Ectodermal cell (in vitro differentiated cells): ENCODE measurements around the gene SH3BP5L.

ENCODE experiments used
- H3K27ac ChIP-seq: 2 replicates; pipeline ENCODE4 v1.7.0; 2013; ENCODE audit warnings: mild to moderate bottlenecking, low read depth, low read length; ENCODE audit not compliant: insufficient read depth, poor library complexity, severe bottlenecking
- H3K27me3 ChIP-seq: 2 replicates; pipeline ENCODE4 v1.7.0; 2013; ENCODE audit warnings: mild to moderate bottlenecking, low read length; ENCODE audit not compliant: insufficient read depth, control insufficient read depth, poor library complexity, severe bottlenecking
- H3K36me3 ChIP-seq: one replicate; pipeline ENCODE4 v1.7.0; 2013; ENCODE audit warnings: low read length; ENCODE audit not compliant: control insufficient read depth, insufficient read depth
- H3K4me1 ChIP-seq: one replicate; pipeline ENCODE4 v1.7.0; 2013; ENCODE audit warnings: low read length; ENCODE audit not compliant: control insufficient read depth, insufficient read depth
- H3K4me3 ChIP-seq: 2 replicates; pipeline ENCODE4 v1.7.0; 2013; ENCODE audit warnings: low read depth, low read length, control low read depth; ENCODE audit not compliant: insufficient read depth
- H3K9me3 ChIP-seq: 2 replicates; pipeline ENCODE4 v1.7.0; 2013; ENCODE audit warnings: mild to moderate bottlenecking, low read length, moderate library complexity; ENCODE audit not compliant: control insufficient read depth
- WGBS, 2 experiments: methylation state at CpG; one replicate each; pipeline ENCODE4 v1.1.7; 2013; ENCODE audit warnings: missing lambda C conversion rate in 2 of 2; 5-methylcytosine and 5-hydroxymethylcytosine counted together

SH3BP5L gene

DNA sequence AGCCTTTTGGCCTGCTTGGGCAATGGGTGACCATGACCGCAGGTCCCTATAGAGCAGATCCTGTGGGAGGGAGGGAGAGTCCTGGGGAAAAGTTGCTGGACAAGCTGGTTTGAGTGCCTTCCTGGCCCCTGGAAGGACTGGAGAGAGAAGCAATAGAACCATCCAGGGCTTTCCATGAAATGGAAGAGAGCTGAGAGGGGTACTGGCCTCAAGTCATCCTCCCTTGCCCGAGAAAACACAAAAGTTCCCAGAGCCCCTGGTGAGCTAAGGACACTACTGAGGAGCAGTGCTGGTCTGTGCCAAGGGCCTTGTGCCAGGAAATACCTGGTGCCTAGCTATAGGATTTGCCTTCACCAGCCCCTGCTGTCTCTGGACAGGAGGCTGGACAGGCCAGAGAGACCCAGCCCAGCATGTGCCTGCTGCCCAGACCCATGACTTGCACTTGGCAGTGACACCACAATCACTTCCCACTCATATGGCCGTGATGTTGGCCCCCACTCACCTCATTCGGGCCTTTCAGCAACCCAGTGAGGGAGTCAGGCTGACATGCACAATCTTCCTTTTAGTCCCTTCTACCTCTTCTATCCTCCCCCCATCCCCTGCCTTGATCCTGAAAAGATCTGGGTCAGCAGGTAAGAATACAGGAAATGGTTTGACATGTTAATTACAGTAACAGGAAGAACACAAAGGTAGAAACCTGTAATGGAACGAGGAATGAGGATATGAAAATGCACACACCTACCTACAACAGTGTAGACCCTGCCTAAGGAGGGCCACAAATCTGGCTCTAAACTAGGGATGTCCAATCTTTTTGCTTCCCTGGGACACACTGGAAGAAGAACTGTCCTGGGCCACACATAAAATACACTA is 7.0 kb downstream of the SH3BP5L start:
- WGBS, 2 experiments: 93 to 98% methylated on average over 4 to 5 of the region's 5 CpGs
- Histone ChIP-seq H3K9me3 (no peaks in the 10 kb centered on the region), H3K36me3 (peaks cover 3% of the 10 kb centered on the region), H3K4me3 (no peak overlapping the region), H3K27ac (no peak overlapping the region), H3K4me1 (no peaks in the 10 kb centered on the region), H3K27me3 (no peaks in the 10 kb centered on the region)

DNA sequence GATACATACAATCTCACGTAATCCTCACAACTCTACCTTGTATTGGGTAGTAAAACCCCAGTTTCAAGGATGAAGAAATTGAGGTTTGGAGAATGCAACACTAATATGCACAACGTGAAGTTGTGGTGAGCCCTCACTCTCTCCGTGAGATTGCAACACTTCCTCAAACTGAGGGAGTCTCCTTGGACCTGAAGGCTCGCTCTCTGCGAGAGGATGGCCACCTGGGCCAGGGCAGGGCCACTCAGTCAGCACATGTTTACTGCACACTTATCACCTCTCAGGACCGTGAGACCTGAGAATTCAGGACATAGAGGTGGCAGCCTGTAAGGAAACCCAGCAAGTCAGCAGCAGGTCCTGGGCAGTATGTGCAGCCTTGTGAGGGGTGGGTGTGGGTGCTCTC is 8.7 kb downstream of the SH3BP5L start:
- Histone ChIP-seq H3K4me3 (no peak overlapping the region), H3K27ac (no peak overlapping the region), H3K36me3 (peaks cover 10% of the 10 kb centered on the region), H3K9me3 (no peaks in the 10 kb centered on the region), H3K27me3 (no peaks in the 10 kb centered on the region), H3K4me1 (no peaks in the 10 kb centered on the region)
- 96 to 97% methylated on average over 5 to 6 of the region's 6 CpGs for WGBS, 2 experiments

DNA sequence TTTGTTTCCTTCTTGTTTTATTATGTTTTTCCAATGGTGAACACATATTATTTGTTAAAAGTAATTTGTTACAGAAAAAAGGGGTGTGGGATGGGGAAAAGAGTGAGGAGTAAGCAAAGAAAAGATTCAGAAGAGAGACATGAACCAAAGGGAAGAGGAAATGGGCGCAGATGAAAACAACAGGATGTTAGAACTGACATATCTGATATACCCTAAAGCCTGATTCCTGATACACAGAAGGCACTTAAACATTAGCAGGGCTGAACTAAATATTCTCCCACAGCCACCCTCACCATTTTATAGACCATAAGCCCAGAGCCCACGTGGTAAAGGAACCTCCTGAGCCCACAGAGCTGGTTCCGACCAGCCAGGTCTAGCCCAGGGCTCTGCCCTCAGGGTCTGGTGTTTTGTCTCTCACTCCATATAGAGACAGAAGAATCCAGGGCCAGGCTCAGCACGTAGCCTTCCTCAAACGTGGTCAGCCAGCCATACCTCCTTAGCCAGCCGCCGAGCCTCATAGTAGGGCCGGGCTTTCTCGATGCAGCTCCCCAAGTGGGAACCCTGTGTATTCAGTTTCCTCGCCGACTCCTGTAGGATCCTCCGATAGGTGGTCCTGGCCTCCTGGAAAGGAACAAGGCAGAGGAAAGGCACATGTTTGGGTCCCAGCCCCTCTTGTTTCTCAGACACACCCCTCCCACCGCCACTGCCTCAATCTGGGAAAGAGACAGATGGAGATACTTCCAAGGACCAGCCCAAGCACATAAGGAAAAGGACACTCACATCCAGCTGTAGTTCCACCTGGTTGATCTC is 9.5 kb downstream of the SH3BP5L start:
- Histone ChIP-seq H3K4me3 (no peak overlapping the region), H3K27ac (no peak overlapping the region), H3K9me3 (no peaks in the 10 kb centered on the region), H3K36me3 (peaks cover 17% of the 10 kb centered on the region), H3K4me1 (no peaks in the 10 kb centered on the region), H3K27me3 (no peaks in the 10 kb centered on the region)
- WGBS, 2 experiments: 92 to 94% methylated on average over 13 of the region's 13 CpGs

DNA sequence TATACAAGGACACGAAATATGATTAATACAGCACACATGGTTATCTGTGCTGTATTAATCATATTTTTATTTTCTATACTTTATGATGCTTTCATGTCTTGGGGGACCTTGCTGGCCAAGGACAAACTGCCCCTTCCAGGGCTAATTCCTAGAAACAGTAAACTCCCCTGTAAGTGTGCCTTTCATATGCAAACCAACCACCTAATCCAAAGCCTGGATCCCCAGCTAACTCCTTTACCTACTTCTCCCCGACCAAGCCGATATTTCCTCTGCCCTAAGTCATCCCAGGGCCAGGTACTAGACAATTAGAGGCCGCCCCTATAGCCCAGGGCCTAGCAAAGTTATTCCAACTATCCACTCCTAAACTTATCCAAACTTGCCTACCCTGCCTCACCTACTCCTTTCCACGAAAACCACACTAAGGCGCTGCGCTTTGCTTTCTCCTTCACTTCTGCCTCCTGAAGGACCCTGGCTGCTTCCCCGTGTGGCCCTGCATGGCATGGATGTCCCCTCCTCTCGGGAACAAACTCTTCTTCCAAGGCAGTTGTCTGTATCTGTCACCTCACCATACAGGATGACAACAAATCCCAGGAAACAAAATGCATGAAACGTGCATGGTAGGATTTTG is 10.2 kb downstream of the SH3BP5L start:
- Histone ChIP-seq H3K9me3 (no peaks in the 10 kb centered on the region), H3K27ac (no peak overlapping the region), H3K36me3 (peaks cover 18% of the 10 kb centered on the region), H3K4me1 (no peaks in the 10 kb centered on the region), H3K27me3 (no peaks in the 10 kb centered on the region), H3K4me3 (no peak overlapping the region)
- WGBS, 2 experiments: 84 to 86% methylated on average over 9 of the region's 10 CpGs

DNA sequence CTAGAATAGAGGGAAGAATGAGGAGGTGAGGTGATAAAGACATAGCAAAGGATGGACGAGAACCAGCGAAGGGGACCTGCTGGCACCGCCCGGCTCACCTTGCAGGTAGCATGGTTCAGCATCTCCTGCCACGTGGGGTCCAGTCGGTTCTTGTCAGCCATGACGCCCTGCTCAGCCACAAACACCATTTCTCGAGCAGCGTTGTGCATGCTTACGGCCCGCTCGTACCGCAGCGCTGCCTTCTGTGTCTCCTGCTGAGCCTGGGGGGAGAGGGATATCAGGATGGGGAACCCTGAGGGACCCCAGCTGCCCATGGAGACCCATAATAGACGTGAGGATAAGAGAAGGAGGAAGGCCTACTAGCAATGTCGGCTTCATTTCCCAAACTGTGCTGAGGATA is 11.4 kb downstream of the SH3BP5L start:
- H3K27me3 ChIP-seq: no peaks in the 10 kb centered on the region
- no peak overlapping the region for H3K27ac ChIP-seq
- H3K9me3 ChIP-seq: no peaks in the 10 kb centered on the region
- H3K4me3 ChIP-seq: no peak overlapping the region
- H3K36me3 ChIP-seq: peaks cover 18% of the 10 kb centered on the region
- H3K4me1 ChIP-seq: no peaks in the 10 kb centered on the region
- WGBS, 2 experiments: 95 to 96% methylated on average over 15 to 16 of the region's 16 CpGs

DNA sequence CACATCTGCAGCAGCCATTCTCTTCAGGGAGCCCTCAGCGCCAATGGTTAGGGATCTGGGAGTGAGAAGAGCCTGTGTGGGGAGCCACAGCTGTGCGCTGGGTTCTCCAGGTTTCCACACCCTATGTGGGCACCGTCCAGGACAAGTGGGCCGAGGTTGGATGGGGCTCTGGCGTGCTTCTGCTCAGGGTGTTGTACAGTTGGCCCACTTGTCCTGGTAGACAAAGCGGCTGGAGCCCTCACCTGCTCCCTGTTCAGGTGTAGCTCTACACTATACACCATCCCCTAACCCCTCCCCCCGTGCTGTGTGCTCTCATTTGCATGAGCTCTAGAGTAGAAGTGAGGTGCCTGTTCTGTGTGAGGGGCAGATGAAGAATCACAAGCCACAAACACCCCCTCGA is 12.2 kb downstream of the SH3BP5L start:
- H3K4me3 ChIP-seq: no peak overlapping the region
- H3K27ac ChIP-seq: no peak overlapping the region
- WGBS, 2 experiments: 89 to 97% methylated on average over 7 to 8 of the region's 8 CpGs
- no peaks in the 10 kb centered on the region for H3K27me3 ChIP-seq
- no peaks in the 10 kb centered on the region for H3K4me1 ChIP-seq
- peaks cover 18% of the 10 kb centered on the region for H3K36me3 ChIP-seq
- no peaks in the 10 kb centered on the region for H3K9me3 ChIP-seq

DNA sequence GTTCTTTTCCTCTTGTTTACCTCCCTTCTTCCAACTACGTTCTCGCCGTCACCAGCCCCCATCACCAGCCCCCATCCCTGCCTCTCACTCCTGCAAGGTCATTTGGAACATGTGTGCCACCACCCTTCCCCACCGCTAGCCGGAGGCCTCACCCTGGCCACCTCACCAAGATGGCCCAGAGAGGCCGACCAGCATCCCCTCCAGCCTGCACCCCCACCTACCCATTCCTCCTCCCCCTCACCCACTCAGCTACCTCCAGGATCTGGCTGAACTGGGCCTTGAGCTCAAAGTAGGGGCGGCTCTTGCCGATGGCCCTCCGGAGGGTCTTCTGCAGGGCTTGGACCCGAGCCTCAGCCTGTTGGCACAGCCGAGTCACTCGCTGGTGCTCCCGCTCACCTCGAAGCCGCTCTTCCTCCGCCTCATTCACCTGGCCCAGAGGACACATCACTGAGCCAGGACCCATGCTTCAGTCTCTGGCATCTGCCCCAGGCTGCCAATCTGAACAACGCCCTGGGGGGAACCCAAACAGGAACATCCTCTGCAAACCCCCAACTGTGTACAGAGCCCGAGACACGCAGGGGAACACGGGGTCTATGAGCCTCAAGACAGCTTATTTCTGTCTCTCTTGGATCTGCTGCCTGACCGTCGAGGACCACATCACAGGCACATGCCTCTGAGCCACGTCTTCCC is 12.8 kb downstream of the SH3BP5L start:
- Histone ChIP-seq H3K9me3 (no peaks in the 10 kb centered on the region), H3K27me3 (no peaks in the 10 kb centered on the region), H3K4me1 (no peaks in the 10 kb centered on the region), H3K27ac (no peak overlapping the region), H3K4me3 (no peak overlapping the region), H3K36me3 (peaks cover 18% of the 10 kb centered on the region)
- WGBS, 2 experiments: 95 to 96% methylated on average over 23 of the region's 23 CpGs

DNA sequence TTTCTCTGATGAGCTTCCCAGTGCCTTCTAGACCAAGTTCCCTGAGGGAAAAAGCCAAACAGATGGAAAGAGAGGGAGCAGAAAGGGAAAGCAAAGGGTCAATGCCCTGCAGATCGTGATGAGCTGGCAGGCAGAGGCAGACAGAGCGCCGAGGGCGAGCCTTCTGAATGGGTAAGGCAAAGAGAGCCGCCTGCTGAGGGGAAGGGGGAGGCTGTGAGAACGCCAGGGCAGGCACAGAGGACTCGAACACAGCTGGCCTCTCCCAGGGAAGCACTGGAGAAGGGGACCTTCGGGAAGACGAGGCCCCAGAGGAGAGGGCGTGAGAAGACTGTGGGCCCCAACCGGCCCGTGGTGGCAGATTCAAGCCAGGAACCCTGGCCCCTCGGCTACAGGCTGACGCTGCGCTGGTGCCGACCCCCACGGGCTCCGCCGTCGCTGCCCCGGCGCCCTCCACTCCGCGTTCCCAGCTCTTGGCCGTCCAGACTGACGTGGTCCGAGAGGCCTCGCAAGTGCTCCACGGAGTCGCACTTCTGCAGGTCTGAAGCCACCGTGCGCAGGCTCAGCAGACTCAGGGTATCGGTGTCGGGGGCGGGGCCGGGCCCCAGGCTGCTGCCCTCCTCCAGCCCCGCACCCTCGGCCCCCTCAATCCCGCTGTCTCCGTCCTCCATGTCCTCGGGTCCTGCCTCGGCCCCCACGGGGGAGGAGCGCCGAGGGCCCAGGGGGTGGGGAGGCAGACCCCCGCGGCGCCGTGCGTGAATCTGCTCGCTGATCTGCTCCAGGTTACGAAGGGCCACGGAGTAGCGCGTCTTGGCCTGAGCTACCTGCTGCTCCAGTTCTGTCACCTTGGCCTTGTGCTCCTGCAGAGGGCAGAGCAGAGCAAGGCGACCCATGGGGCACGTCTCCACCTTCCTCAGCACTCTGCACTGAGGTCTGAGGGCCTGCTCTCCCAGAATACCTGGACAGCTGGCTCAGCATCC is 13.9 kb downstream of the SH3BP5L start:
- WGBS, 2 experiments: 94 to 95% methylated on average over 57 of the region's 57 CpGs
- Histone ChIP-seq H3K4me1 (no peaks in the 10 kb centered on the region), H3K4me3 (no peak overlapping the region), H3K36me3 (peaks cover 18% of the 10 kb centered on the region), H3K27me3 (no peaks in the 10 kb centered on the region), H3K9me3 (no peaks in the 10 kb centered on the region), H3K27ac (no peak overlapping the region)
